H9 (cell line): ENCODE data around the gene OLR1. TPM values are rescaled to one million over a fixed set of nuclear protein-coding genes. Genes with fewer than 3 reads are reported as not detected.

ENCODE experiments used
- DNase-seq: peaks from one replicate; pipeline ENCODE4 v3.0.0-alpha.2; 2017
- H2AFZ ChIP-seq: one replicate; pipeline ENCODE4 v1.6.1; 2013; ENCODE audit warnings: mild to moderate bottlenecking, low read length, control low read depth, moderate library complexity
- H2AK5ac ChIP-seq: 2 replicates; pipeline ENCODE4 v1.6.1; 2013; ENCODE audit warnings: low read length, control low read depth, mixed read lengths; ENCODE audit not compliant: insufficient read length
- H2BK120ac ChIP-seq: one replicate; pipeline ENCODE4 v1.6.1; 2013; ENCODE audit warnings: low read depth, mild to moderate bottlenecking, low read length, control low read depth, inconsistent platforms; ENCODE audit not compliant: poor library complexity, severe bottlenecking
- H2BK12ac ChIP-seq: 2 replicates; pipeline ENCODE4 v1.6.1; 2013; ENCODE audit warnings: low read length, control low read depth, mixed read lengths, low read depth; ENCODE audit not compliant: insufficient read length
- H2BK15ac ChIP-seq: 2 replicates; pipeline ENCODE4 v1.6.1; 2013; ENCODE audit warnings: low read depth, low read length, control low read depth
- H2BK20ac ChIP-seq: one replicate; pipeline ENCODE4 v1.6.1; 2013; ENCODE audit warnings: low read depth, mild to moderate bottlenecking, low read length, control low read depth, inconsistent platforms; ENCODE audit not compliant: poor library complexity, severe bottlenecking
- H2BK5ac ChIP-seq: 2 replicates; pipeline ENCODE4 v1.6.1; 2013; ENCODE audit warnings: low read length, control low read depth, mixed read lengths; ENCODE audit not compliant: insufficient read length
- H3K14ac ChIP-seq: 2 replicates; pipeline ENCODE4 v1.6.1; 2013; ENCODE audit warnings: low read length, control low read depth; ENCODE audit not compliant: insufficient read depth
- H3K18ac ChIP-seq: 2 replicates; pipeline ENCODE4 v1.6.1; 2013; ENCODE audit warnings: low read depth, mild to moderate bottlenecking, mixed read lengths, low read length, control low read depth; ENCODE audit not compliant: insufficient read length
- H3K23ac ChIP-seq: 2 replicates; pipeline ENCODE4 v1.6.1; 2013; ENCODE audit warnings: low read length, control low read depth, mixed read lengths, low read depth; ENCODE audit not compliant: insufficient read length
- H3K23me2 ChIP-seq: 2 replicates; pipeline ENCODE4 v1.6.1; 2013; ENCODE audit warnings: low read depth, mild to moderate bottlenecking, mixed read lengths, low read length, control low read depth; ENCODE audit not compliant: insufficient read length, poor library complexity, severe bottlenecking
- H3K27ac ChIP-seq: 2 replicates; pipeline ENCODE4 v1.5.1; 2013; ENCODE audit warnings: low read length, control low read depth, mixed read lengths, low read depth; ENCODE audit not compliant: insufficient read length
- H3K27me3 ChIP-seq: 2 replicates; pipeline ENCODE4 v1.6.1; 2013; ENCODE audit warnings: low read length, control low read depth, inconsistent platforms; ENCODE audit not compliant: insufficient read depth
- H3K4ac ChIP-seq: 2 replicates; pipeline ENCODE4 v1.6.1; 2013; ENCODE audit warnings: low read depth, mild to moderate bottlenecking, control low read depth, inconsistent platforms, low read length, moderate library complexity
- H3K4me1 ChIP-seq: 2 replicates; pipeline ENCODE4 v1.6.1; 2013; ENCODE audit warnings: low read length, control low read depth, inconsistent platforms; ENCODE audit not compliant: insufficient read depth
- H3K4me2 ChIP-seq: 2 replicates; pipeline ENCODE4 v1.6.1; 2013; ENCODE audit warnings: low read length, control low read depth, mixed read lengths; ENCODE audit not compliant: insufficient read length, insufficient read depth
- H3K56ac ChIP-seq: 2 replicates; pipeline ENCODE4 v1.6.1; 2013; ENCODE audit warnings: low read depth, mild to moderate bottlenecking, mixed read lengths, low read length, control low read depth; ENCODE audit not compliant: insufficient read length
- H3K79me1 ChIP-seq: 2 replicates; pipeline ENCODE4 v1.6.1; 2013; ENCODE audit warnings: low read depth, mild to moderate bottlenecking, moderate library complexity, low read length, control low read depth, inconsistent platforms; ENCODE audit not compliant: insufficient read depth, poor library complexity, severe bottlenecking
- H3K79me2 ChIP-seq: 2 replicates; pipeline ENCODE4 v1.6.1; 2013; ENCODE audit warnings: low read length, control low read depth, inconsistent platforms; ENCODE audit not compliant: insufficient read depth
- H3K9ac ChIP-seq: 2 replicates; pipeline ENCODE4 v1.6.1; 2013; ENCODE audit warnings: low read length, control low read depth, mixed read lengths; ENCODE audit not compliant: insufficient read length; ENCODE audit errors: extremely low read depth
- H3K9me3 ChIP-seq: one replicate; pipeline ENCODE4 v1.6.1; 2013; ENCODE audit warnings: low read depth, low read length, inconsistent platforms; ENCODE audit not compliant: control insufficient read depth
- H3T11ph ChIP-seq: one replicate; pipeline ENCODE4 v1.6.1; 2013; ENCODE audit warnings: mild to moderate bottlenecking, low read length, control low read depth, inconsistent platforms
- H4K20me1 ChIP-seq: one replicate; pipeline ENCODE4 v1.6.1; 2013; ENCODE audit not compliant: control insufficient read depth, insufficient read length, insufficient read depth
- H4K5ac ChIP-seq: 2 replicates; pipeline ENCODE4 v1.6.1; 2013; ENCODE audit warnings: low read depth, mild to moderate bottlenecking, mixed read lengths, low read length, control low read depth; ENCODE audit not compliant: insufficient read length
- H4K8ac ChIP-seq: replicated peaks from 2 replicates; pipeline ENCODE4 v1.6.1; 2013; ENCODE audit warnings: low read length, control low read depth, mixed read lengths, low read depth; ENCODE audit not compliant: insufficient read length
- H4K91ac ChIP-seq: 2 replicates; pipeline ENCODE4 v1.6.1; 2013; ENCODE audit warnings: low read depth, mild to moderate bottlenecking, moderate library complexity, mixed read lengths, low read length, control low read depth; ENCODE audit not compliant: insufficient read length
- H3K27ac Mint-ChIP-seq, 3 experiments: 2 replicates in 2 of 3; 3 replicates in 1 of 3; pipeline ENCODE4 v1.8.0; 2020 to 2021; ENCODE audit warnings: mixed read lengths in 3 of 3, mild to moderate bottlenecking in 1 of 3, moderate library complexity in 1 of 3
- H3K27me3 Mint-ChIP-seq: 2 replicates; pipeline ENCODE4 v1.8.0; 2021; ENCODE audit warnings: low read depth, mild to moderate bottlenecking, moderate library complexity, mixed read lengths
- H3K36me3 Mint-ChIP-seq, 3 experiments: 2 replicates in 2 of 3; 3 replicates in 1 of 3; pipeline ENCODE4 v1.8.0; 2020 to 2021; ENCODE audit warnings: low read depth in 3 of 3, mixed read lengths in 3 of 3; ENCODE audit not compliant: insufficient read depth in 1 of 3
- H3K4me1 Mint-ChIP-seq, 2 experiments: 2 replicates each; pipeline ENCODE4 v1.8.0; 2020; ENCODE audit warnings: mixed read lengths in 2 of 2
- H3K4me3 Mint-ChIP-seq, 2 experiments: 2 replicates in 1 of 2; 3 replicates in 1 of 2; pipeline ENCODE4 v1.8.0; 2020 to 2021; ENCODE audit warnings: mild to moderate bottlenecking in 2 of 2, mixed read lengths in 2 of 2, moderate library complexity in 1 of 2
- H3K9me3 Mint-ChIP-seq, 2 experiments: 2 replicates in 1 of 2; 3 replicates in 1 of 2; pipeline ENCODE4 v1.8.0; 2020; ENCODE audit warnings: mild to moderate bottlenecking in 2 of 2, mixed read lengths in 2 of 2, moderate library complexity in 1 of 2
- CTCF ChIP-seq: fragments of 200-600 bp; sonication (generic); conservative IDR thresholded peaks from 3 replicates; pipeline ENCODE4 v1.8.0; 2021; ENCODE audit warnings: antibody characterized with exemption, mild to moderate bottlenecking
- WGBS: extraction: QIAGEN DNeasy Blood & Tissue Kit; methylation state at CpG from one replicate; pipeline ENCODE4 v1.1.7; 2013; ENCODE audit warnings: missing lambda C conversion rate, low lambda C conversion rate, mixed read lengths; ENCODE audit not compliant: insufficient read length; ENCODE audit errors: extremely low coverage; 5-methylcytosine and 5-hydroxymethylcytosine counted together
- total RNA-seq: library from RNA; stranded (reverse); gene quantifications from 2 replicates; pipeline ENCODE4 v1.2.1, GENCODE V29; 2021

Gene OLR1
- total RNA-seq, 1 experiment from 2014 or later = not detected

- TF ChIP-seq CTCF = no peak
- no peak for DNase-seq
- Mint-ChIP-seq H3K4me3 (no peak overlapping the region), H3K4me1 (no peaks in the 10 kb centered on the region), H3K27me3 (peaks cover 8% of the 10 kb centered on the region), H3K27ac (no peak overlapping the region), H3K36me3 (peaks cover 0 to 18% (median 7%) of the 10 kb centered on the region in 3 experiments; a peak in 4 of 7 replicates), H3K9me3 (peaks cover 7% of the 10 kb centered on the region in 2 experiments)
- no peak overlapping the region for H3K23ac ChIP-seq
- H4K20me1 ChIP-seq = no peaks in the 10 kb centered on the region
- no peaks in the 10 kb centered on the region for H3K27me3 ChIP-seq
- H4K91ac ChIP-seq = no peak overlapping the region
- no peak overlapping the region for H3K4me2 ChIP-seq
- no peaks in the 10 kb centered on the region for H3K4me1 ChIP-seq
- no peak overlapping the region for H4K5ac ChIP-seq
- no peak overlapping the region for H2AFZ ChIP-seq
- no peak overlapping the region for H2BK20ac ChIP-seq
- H3K9me3 ChIP-seq = no peaks in the 10 kb centered on the region
- no peak overlapping the region for H3K27ac ChIP-seq
- H2BK5ac ChIP-seq = no peak overlapping the region
- H3K79me2 ChIP-seq = no peaks in the 10 kb centered on the region
- no peak overlapping the region for H3K9ac ChIP-seq
- H3T11ph ChIP-seq = no peak overlapping the region
- H4K8ac ChIP-seq = no peak overlapping the region
- H2BK15ac ChIP-seq = no peak overlapping the region
- no peak overlapping the region for H2AK5ac ChIP-seq
- H3K23me2 ChIP-seq = no peaks in the 10 kb centered on the region
- H3K14ac ChIP-seq = no peak overlapping the region
- no peak overlapping the region for H2BK12ac ChIP-seq
- H3K56ac ChIP-seq = no peak overlapping the region
- WGBS = no CpG with 5 or more reads among the region's 2 CpGs
- no peak overlapping the region for H2BK120ac ChIP-seq
- no peak overlapping the region for H3K4ac ChIP-seq
- no peak overlapping the region for H3K18ac ChIP-seq
- H3K79me1 ChIP-seq = no peaks in the 10 kb centered on the region
These were observed 61.6 kb downstream of the OLR1 start for GRCh38 chr12:10110256-10110844.

Other genes with a start within 250 kb of the OLR1 start
- gene CLEC2A, start 239.8 kb downstream of the OLR1 start, total RNA-seq = 0.87 TPM in 1 of 2 replicates, not detected in the other
- not detected in 2 replicates for gene CLEC12A, start 200.7 kb downstream of the OLR1 start, total RNA-seq
- gene CLEC1B, start 173.0 kb downstream of the OLR1 start, total RNA-seq = not detected in 2 replicates
- not detected in 2 replicates for gene CLEC12B, start 161.5 kb downstream of the OLR1 start, total RNA-seq
- not detected in 2 replicates for gene CLEC9A, start 141.4 kb downstream of the OLR1 start, total RNA-seq
- gene CLEC1A, start 73.1 kb downstream of the OLR1 start, total RNA-seq = not detected in 2 replicates
- gene CLEC7A, start 41.9 kb downstream of the OLR1 start, total RNA-seq = not detected in 2 replicates
- not detected in 2 replicates for gene TMEM52B, start 6.9 kb upstream of the OLR1 start, total RNA-seq
- 53.4 and 55.6 TPM in 2 replicates for gene GABARAPL1, start 40.7 kb upstream of the OLR1 start, total RNA-seq
- not detected in 2 replicates for gene KLRD1, start 135.7 kb upstream of the OLR1 start, total RNA-seq
- gene KLRK1, start 217.9 kb upstream of the OLR1 start, total RNA-seq = not detected in 2 replicates
- gene KLRC4, start 237.6 kb upstream of the OLR1 start, total RNA-seq = not detected in 2 replicates
- gene KLRC3, start 248.5 kb upstream of the OLR1 start, total RNA-seq = not detected in 2 replicates